NCI-H187 treated with DMSO at 0.1 percent for 48 hours (cell line): Measurements from ENCODE around the gene LPCAT1.
"Not testable (repeated sequence)": the region's sequence is repeated elsewhere in the genome, so short reads cannot be mapped to it uniquely, and the experiment has no call there.

ENCODE experiments used
- DNase-seq: peaks from one replicate; lab custom pipeline; 2025; lab: John Stamatoyannopoulos, UW

The LPCAT1 gene

GRCh38 chr5:1521671-1522600 lies 1.8 kb downstream of the LPCAT1 start:
- DNase-seq = no peak

DNA sequence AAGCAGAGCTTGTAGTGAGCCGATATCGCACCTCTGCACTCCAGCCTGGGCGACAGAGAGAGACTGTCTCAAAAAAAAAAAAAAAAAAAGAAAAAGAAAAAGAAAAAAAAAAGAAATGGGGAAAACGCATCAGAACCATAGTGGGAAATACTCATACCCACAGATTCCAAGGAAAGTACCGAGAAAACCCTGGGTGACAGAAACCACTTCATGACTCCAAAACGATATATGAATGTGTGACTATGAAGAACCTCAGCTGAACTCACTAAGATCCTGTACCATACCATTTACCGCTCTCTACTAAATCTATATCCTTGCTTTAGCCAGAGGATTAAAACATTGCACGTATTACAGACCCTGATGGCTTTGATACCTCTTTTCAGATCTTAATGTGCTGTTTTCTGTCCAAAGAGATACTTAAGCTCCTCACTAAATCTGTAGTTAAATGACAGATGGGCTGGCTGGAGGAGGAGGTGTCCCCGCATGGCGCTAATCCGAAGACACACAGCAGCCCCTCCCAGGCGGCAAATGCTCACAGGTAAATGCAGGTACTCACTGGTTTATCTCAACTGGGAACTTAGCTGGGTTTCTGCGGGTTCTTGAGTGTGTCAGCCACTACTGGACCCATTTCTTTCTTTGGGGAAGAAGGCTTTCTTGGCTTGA lies 2.8 kb downstream of the LPCAT1 start:
- no peak for DNase-seq

DNA sequence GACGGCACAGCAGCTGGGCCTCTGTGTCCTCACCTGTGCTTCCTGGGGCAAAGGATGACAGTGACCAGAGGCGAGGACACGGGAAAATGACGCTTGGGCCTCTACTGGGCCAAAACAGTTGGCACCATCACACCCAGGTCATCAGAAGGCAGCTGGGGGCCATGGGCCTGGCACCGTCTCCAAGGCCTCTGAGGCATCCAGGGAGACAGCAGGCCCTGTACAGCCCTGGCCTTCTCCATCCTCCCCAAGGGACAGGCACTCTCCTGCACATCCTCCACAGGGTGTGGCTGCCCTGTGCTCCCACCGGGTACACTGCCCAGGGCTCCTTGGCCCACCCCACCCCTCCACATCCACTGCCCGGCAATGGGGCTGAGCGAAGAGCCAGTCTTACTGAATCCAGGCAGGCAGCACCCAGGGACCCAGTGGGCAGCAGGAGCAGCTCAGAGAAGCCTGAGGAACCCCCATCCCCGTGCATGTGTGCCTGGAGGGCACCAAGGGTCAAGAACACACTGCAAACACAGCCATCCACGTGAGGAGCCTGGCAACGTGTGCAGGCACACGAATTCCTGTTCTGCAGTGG lies 4.0 kb downstream of the LPCAT1 start:
- DNase-seq = no peak

GRCh38 chr5:1517838-1518237 lies 5.9 kb downstream of the LPCAT1 start:
- no peak for DNase-seq

DNA sequence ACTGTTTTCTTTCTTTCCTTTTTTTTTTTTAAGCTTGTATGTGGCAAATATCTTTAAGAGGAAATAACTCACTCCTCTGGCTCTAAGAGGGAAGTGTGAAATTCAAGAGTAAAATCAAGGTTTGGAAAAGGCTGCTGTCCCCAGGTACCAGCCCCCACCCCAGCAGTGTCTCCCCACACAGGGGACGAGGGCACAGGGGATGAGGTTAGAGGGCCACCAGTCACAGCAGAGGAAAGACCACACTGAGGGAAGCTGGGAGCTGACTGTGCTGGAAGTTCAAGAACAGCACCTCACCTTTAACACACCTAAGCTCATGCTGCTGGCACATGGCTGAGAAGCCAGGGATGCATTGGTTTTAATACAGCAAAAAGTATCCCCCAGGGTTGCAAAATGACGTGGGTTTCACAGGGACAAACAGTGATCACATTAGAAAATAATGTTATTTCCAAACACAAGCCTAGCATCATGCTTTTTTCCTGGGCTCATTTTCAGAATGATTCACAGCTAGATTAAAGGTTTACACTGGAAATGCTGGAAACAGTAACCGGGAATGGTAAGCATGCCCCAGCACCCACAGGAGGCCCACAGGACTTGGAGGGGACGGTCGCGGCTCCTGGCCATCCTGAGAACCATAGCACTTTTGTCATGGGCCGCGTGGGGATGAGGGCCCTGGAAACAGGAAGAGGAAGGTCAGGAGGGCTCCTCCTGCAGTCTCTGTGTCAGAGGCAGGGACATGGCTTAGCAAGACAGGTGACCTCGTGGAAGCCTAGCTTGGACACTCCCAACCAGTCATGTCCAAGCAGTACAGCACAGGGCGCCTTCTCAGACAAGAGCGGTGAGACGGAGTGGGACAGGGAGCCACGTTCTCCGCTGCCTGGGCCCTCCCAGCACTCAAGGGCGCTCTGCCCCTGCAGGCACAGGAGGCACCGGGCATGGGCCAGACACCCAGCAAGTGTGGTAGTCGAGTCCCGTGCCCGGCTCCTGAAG lies 6.9 kb downstream of the LPCAT1 start:
- no peak for DNase-seq

- DNase-seq = no peak
Measured at GRCh38 chr5:1515921-1516571, 7.7 kb downstream of the LPCAT1 start.

DNA sequence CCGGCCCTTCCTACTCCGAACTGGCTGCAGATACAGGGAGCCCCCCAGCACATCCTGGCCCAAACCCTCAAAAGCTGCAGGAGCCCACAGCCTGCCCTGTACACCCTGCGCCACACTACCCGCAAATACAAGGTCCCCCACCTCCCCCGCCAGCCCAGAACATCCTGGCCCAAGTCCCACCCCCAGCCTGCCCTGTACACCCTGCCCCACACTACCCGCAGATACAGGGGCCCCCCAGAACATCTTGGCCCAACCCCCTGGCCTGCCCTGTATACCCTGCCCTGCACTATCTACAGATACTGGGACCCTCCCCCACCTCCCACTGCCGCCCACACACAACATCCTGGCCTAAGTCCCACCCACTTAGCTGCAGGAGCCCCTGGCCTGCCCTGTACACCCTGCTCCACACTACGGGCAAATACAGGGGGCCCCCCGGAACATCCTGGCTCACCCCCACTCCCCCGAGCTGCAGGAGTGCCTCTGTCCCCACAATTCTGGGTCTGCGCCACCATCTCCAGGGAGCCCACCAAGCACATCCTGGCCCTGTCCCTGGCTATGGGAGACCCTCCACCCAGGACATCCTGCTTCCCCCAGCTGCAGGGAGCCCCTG lies 8.3 kb downstream of the LPCAT1 start:
- no peak for DNase-seq

GRCh38 chr5:1514819-1515310 lies 8.9 kb downstream of the LPCAT1 start:
- DNase-seq = not testable (repeated sequence)

GRCh38 chr5:1514027-1514818 lies 9.5 kb downstream of the LPCAT1 start:
- no peak for DNase-seq

GRCh38 chr5:1513326-1514026 lies 10.3 kb downstream of the LPCAT1 start:
- no peak for DNase-seq

DNA sequence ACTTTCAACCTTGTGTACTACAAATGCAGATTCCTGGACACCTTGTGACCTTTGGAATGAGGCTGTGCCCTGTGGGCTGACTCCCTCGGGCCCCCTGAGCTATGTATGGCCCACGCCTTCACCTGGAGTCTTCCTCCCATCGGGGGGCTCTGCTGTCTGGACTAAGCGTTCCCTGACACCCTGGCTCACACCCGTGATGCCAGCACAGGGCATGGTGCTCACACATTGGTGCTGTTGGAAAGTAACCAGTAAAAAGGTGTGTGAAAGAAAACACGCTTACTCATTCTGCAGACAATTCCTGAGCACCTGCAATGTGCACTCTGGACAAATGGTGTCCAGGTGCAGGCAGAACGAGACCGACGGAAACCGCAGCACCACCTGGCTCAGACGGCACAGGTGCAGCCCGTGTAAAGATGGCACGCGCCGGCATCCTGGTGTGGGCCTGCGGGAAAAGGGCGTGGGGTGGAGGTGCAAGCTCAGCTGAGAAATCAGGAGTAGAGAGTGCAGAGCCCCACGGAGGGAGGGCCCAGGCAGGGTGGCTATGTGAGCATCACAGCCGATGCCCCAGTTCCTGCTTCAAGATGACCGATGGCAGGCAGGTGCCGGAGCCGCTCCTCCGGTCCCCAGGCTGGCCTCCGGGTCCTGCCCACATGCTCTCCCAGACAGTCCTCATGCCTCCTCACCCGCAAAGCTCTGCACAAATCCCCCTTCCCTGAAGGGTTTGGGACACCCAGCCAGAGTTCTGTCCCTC lies 11.0 kb downstream of the LPCAT1 start:
- no peak for DNase-seq

DNA sequence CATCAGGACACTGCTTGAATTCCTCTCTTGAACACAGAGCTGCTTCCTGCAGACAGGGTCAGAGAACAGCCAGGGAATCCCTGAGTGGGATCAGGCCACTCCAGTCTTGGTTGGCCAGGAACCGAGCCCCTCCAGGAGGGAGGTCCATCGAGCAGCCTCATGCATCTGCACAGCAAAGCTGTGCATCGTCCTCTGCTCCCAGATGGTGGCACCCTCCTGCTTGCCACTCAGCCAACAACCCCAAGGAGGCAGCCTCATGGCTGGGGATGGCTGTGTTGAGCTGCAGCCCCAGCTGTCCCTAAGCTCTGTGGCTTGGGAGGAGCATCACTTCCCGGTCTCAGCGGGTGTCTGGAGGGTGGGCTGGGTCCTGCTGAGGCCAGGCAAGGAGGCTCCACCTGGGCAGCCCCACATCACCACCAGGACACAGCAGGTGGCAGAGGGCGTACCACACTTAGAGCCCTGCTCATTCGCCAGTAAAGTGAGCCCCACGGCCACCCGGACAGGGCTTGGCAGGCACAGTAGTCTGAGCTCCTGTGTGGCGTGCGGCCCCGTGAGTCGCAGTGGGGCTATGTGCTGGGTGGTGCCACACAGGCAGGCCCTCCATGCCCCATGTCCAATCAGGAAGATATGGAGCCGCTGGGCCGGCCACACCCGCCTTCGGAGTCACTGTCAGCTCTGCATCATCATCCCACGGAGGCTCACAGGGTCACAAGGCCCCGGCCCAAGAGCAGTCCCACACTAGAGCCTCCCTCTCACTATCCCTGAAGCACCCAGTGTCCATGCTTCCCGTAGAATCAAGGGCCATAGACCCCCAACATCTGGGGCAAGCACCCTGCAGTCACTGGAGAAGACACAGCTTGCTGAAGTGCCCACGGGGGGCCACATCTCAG lies 11.9 kb downstream of the LPCAT1 start:
- no peak for DNase-seq

GRCh38 chr5:1511048-1511447 lies 12.7 kb downstream of the LPCAT1 start:
- DNase-seq = no peak

DNA sequence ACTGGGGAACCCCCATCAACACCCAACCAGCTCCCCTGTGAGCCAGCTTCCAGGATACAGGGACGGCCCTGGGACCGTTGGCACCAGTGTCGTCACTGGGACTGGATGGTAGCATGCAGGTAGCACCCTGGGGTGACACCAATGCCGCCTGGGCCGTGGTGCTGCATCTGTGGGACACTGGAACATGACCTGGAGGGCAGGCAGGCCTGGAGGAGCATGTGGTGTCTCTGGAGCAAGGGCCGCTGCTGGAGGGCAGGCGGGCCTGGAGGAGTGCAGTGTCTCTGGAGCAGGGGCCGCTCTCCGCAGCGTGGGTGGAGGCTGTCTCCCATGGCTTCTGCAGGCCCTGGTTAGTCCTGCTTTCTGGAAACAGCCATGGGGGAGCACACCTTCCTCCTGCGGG lies 13.1 kb downstream of the LPCAT1 start:
- no peak for DNase-seq

- no peak for DNase-seq
Measured at GRCh38 chr5:1510151-1510561, 13.6 kb downstream of the LPCAT1 start.

DNA sequence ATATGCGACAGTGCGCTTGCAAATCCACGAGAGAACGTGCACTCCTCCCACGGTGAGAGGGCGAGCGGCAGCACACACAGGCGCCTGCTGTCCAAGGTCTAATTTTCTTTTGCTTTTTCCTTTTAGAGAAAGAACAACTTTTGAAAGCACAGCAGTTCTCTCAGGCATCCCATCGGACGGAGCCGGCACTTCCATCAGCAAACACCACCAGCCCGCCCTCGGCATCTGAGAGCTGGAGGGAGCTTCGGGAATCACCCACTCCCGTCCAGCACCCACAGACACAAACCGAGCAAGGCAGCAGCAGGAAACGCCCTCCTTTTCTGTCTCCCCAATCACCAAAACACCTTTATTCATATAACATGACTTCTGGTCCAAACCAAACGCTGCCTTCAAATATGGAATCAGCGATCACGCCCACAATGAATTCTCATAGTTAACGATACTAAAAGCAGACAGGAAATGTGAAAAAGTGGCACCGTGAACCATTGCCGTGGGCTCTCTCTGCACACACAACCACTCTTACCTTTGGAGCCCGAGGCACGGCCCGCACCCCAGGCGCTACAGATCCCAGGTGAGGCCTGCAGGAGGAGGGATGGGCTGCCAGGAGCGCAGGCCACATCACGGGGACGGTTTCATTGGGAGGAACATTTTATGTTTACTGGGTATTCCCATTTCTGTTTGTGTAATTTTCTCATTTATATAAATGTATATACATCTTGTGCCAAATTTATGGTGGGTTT lies 14.2 kb downstream of the LPCAT1 start:
- no peak for DNase-seq
